Ovary (tissue), 3 donors: ENCODE measurements around the gene ANXA5.

Experiments
- POLR2A ChIP-seq: fragments of 450-650 bp; IDR thresholded peaks from one replicate; pipeline ENCODE4 v1.6.1; 2017; ENCODE audit warnings: antibody characterized with exemption, mild to moderate bottlenecking, moderate library complexity
- TF ChIP-seq, protein P1 (sequence below), 3 donors: fragments of 450-650 bp in 2 of 3; fragments of 200-600 bp in 1 of 3; IDR thresholded peaks; one replicate each; pipeline versions ENCODE4 v1.5.1 to v1.8.0; 2016 to 2022; ENCODE audit warnings: antibody characterized with exemption in 3 of 3, mild to moderate bottlenecking in 1 of 3
- donor health status: DM: no; HTN: no; CAD: no.

DNA sequence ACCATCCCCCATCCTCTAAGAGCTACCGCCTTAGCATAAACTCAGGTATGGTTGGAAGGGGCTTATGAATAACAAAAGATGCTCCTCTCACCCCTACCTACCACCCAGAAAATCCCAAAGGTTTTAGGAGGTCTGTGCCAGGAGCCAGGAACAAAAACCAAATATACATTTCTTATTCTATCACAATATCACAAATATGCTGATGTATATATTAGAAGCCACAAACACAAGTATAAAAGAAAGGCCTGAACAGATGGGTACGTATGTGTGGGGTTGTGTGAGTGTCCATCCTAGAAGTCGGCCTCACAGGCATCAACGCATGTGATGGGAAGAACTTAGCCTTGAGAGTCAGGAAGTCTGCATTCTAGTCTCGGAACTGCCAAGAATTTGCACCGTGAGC is 8.7 kb upstream of the ANXA5 start:
- TF ChIP-seq, protein P1, sequence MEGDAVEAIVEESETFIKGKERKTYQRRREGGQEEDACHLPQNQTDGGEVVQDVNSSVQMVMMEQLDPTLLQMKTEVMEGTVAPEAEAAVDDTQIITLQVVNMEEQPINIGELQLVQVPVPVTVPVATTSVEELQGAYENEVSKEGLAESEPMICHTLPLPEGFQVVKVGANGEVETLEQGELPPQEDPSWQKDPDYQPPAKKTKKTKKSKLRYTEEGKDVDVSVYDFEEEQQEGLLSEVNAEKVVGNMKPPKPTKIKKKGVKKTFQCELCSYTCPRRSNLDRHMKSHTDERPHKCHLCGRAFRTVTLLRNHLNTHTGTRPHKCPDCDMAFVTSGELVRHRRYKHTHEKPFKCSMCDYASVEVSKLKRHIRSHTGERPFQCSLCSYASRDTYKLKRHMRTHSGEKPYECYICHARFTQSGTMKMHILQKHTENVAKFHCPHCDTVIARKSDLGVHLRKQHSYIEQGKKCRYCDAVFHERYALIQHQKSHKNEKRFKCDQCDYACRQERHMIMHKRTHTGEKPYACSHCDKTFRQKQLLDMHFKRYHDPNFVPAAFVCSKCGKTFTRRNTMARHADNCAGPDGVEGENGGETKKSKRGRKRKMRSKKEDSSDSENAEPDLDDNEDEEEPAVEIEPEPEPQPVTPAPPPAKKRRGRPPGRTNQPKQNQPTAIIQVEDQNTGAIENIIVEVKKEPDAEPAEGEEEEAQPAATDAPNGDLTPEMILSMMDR (IDR thresholded peaks at IDR 0.05) = no peak
- TF ChIP-seq POLR2A = no peak
